RPMI8226 (cell line): Measurements from ENCODE around the gene RND3.

Experiments
- DNase-seq: peaks from one replicate; pipeline ENCODE4 v3.0.0-alpha.2; 2015

Gene RND3

GRCh38 chr2:150491943-150492342, 4.5 kb upstream of the RND3 start:
- no peak for DNase-seq

GRCh38 chr2:150491430-150491829, 4.0 kb upstream of the RND3 start:
- DNase-seq, result no peak

GRCh38 chr2:150490466-150490865, 3.0 kb upstream of the RND3 start:
- no peak for DNase-seq

GRCh38 chr2:150486539-150487484, 655 bp downstream of the RND3 start:
- peak; percentile 63 for DNase-seq

- DNase-seq, result peak; percentile 82
These were observed 1.5 kb downstream of the RND3 start for GRCh38 chr2:150485871-150486538.

- peak; percentile 82 for DNase-seq
These were observed 2.2 kb downstream of the RND3 start for GRCh38 chr2:150485114-150485870.

GRCh38 chr2:150484461-150485021, 2.9 kb downstream of the RND3 start:
- no peak for DNase-seq

GRCh38 chr2:150484006-150484405, 3.5 kb downstream of the RND3 start:
- DNase-seq, result no peak

- no peak for DNase-seq
These were observed 3.9 kb downstream of the RND3 start for GRCh38 chr2:150483532-150483931.

- no peak for DNase-seq
These were observed 4.6 kb downstream of the RND3 start for GRCh38 chr2:150482667-150483400.

- no peak for DNase-seq
These were observed 5.4 kb downstream of the RND3 start for GRCh38 chr2:150482111-150482510.

GRCh38 chr2:150480971-150481830, 6.3 kb downstream of the RND3 start:
- no peak for DNase-seq

- no peak for DNase-seq
These were observed 7.2 kb downstream of the RND3 start for GRCh38 chr2:150480241-150480640.

- no peak for DNase-seq
These were observed 8.2 kb downstream of the RND3 start for GRCh38 chr2:150479075-150479915.

GRCh38 chr2:150478200-150478974, 9.1 kb downstream of the RND3 start:
- no peak for DNase-seq

GRCh38 chr2:150477347-150477746, 10.1 kb downstream of the RND3 start:
- DNase-seq, result no peak

GRCh38 chr2:150476809-150477302, 10.6 kb downstream of the RND3 start:
- no peak for DNase-seq

GRCh38 chr2:150476286-150476685, 11.2 kb downstream of the RND3 start:
- DNase-seq, result no peak
